NB4 (cell line): ENCODE data around the gene SLCO4A1.

Source experiments
- CTCF ChIP-seq: IDR thresholded peaks from one replicate; pipeline ENCODE4 v1.5.1; 2012; ENCODE audit warnings: low read depth, low read length
- MYC ChIP-seq: IDR thresholded peaks from 2 replicates; pipeline ENCODE4 v1.6.1; 2011; ENCODE audit warnings: low read depth, low read length
- TF ChIP-seq, protein P1 (sequence below): IDR thresholded peaks from 2 replicates; pipeline ENCODE4 v1.6.1; 2011; ENCODE audit warnings: low read depth, low read length

DNA sequence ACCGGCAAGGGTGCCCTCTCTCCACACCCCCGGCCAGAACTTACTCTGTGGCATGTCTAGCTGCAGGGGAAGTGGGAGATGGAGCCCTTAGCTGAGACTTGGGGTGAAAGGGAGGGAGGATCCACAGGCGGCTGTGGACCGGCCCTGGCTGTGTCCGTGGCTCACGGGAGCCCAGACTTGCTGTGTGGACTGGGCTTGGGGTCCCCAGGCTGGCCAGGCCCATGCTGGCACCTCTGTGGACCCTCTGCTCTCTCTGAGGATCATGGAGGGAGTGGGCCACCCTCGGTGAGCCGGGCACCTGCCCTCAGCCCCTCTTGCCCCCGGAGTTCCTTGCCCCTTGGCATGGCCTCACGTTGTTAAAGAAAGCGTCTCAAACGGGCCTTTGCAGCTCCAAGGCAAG lies 57.4 kb downstream of the SLCO4A1 start:
- TF ChIP-seq CTCF (no peak), MYC (no peak)
- TF ChIP-seq, protein P1, sequence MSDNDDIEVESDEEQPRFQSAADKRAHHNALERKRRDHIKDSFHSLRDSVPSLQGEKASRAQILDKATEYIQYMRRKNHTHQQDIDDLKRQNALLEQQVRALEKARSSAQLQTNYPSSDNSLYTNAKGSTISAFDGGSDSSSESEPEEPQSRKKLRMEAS, result no peak
